ENCODE data around the gene BAD. TPM values are rescaled to one million over a fixed set of nuclear protein-coding genes. Genes with fewer than 3 reads are reported as not detected.

BAD gene
- total and polyA plus RNA-seq, 2 of the 13 experiments (the other 11 are each of a cell fraction or from before 2014, with no cell fraction given): 17.9 to 28.5 TPM

DNA sequence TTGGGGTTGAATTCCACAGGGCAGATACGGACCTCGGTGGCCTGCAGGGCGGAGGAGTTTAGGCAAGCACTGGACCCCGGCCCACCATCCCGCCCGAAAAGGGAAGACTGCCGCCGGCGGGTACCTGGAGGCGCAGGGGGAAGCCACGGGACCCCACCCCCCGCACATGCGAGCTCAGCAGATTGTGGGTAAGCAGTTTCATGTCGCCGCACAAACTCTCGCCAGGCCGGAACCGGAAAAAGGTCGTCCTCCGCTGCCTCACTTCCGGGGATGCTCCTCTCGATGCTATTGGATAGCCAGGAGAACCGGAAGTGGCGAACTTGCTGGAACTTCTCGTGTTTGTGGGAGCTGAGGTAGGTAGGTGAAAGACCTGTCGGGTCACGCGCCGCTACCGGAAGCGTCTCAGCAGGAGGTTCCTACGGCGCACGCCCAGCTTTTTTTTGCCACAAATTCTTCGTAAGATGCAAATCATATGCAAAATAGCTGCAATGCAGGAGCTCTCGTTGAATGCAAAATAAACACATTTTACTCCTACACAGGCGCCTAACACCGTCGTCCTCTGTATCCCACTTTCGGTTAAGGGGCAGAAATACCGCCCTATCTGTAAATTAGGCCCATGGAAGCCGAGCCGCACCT lies 33.0 kb upstream of the BAD start, which contains the start of gene TRMT112 (continued):
- TF ChIP-seq, protein P1, sequence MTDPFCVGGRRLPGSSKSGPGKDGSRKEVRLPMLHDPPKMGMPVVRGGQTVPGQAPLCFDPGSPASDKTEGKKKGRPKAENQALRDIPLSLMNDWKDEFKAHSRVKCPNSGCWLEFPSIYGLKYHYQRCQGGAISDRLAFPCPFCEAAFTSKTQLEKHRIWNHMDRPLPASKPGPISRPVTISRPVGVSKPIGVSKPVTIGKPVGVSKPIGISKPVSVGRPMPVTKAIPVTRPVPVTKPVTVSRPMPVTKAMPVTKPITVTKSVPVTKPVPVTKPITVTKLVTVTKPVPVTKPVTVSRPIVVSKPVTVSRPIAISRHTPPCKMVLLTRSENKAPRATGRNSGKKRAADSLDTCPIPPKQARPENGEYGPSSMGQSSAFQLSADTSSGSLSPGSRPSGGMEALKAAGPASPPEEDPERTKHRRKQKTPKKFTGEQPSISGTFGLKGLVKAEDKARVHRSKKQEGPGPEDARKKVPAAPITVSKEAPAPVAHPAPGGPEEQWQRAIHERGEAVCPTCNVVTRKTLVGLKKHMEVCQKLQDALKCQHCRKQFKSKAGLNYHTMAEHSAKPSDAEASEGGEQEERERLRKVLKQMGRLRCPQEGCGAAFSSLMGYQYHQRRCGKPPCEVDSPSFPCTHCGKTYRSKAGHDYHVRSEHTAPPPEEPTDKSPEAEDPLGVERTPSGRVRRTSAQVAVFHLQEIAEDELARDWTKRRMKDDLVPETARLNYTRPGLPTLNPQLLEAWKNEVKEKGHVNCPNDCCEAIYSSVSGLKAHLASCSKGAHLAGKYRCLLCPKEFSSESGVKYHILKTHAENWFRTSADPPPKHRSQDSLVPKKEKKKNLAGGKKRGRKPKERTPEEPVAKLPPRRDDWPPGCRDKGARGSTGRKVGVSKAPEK (CRISPR knock-in tag; IDR thresholded peaks at IDR 0.05; ENCODE audit: borderline replicate concordance): no peak
- TF ChIP-seq, protein P2, sequence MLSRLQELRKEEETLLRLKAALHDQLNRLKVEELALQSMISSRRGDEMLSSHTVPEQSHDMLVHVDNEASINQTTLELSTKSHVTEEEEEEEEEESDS (CRISPR knock-in tag; IDR thresholded peaks at IDR 0.05; ENCODE audit: borderline replicate concordance): peak; percentile 99
- TF ChIP-seq GABPB1 (CRISPR knock-in tag; IDR thresholded peaks at IDR 0.05) (peak; percentile 95), SAP130 (CRISPR knock-in tag; IDR thresholded peaks at IDR 0.05; ENCODE audit: low read depth) (peak; percentile 76), ZBTB8A (CRISPR knock-in tag; IDR thresholded peaks at IDR 0.05; ENCODE audit: borderline replicate concordance, low read depth) (no peak), BHLHE40 (IDR thresholded peaks at IDR 0.05; ENCODE audit: low read length) (peak; percentile 65), ZNF350 (CRISPR knock-in tag; IDR thresholded peaks at IDR 0.05; ENCODE audit: borderline replicate concordance, low read depth) (peak; percentile 71; the same call in 1 of the 2 replicates), ZNF446 (CRISPR knock-in tag; IDR thresholded peaks at IDR 0.05) (no peak), NKX3-1 (CRISPR knock-in tag; IDR thresholded peaks at IDR 0.05) (no peak), MYNN (CRISPR knock-in tag; IDR thresholded peaks at IDR 0.05; ENCODE audit: low read depth) (peak; percentile 83; the same call in 1 of the 2 replicates), REPIN1 (CRISPR knock-in tag; IDR thresholded peaks at IDR 0.05; ENCODE audit: borderline replicate concordance, low read depth) (peak; percentile 78)
- TF ChIP-seq, protein P3, sequence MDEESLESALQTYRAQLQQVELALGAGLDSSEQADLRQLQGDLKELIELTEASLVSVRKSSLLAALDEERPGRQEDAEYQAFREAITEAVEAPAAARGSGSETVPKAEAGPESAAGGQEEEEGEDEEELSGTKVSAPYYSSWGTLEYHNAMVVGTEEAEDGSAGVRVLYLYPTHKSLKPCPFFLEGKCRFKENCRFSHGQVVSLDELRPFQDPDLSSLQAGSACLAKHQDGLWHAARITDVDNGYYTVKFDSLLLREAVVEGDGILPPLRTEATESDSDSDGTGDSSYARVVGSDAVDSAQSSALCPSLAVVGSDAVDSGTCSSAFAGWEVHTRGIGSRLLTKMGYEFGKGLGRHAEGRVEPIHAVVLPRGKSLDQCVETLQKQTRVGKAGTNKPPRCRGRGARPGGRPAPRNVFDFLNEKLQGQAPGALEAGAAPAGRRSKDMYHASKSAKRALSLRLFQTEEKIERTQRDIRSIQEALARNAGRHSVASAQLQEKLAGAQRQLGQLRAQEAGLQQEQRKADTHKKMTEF (CRISPR knock-in tag; IDR thresholded peaks at IDR 0.05): no peak; the same call in 1 of the 2 replicates
- TF ChIP-seq, protein P4, sequence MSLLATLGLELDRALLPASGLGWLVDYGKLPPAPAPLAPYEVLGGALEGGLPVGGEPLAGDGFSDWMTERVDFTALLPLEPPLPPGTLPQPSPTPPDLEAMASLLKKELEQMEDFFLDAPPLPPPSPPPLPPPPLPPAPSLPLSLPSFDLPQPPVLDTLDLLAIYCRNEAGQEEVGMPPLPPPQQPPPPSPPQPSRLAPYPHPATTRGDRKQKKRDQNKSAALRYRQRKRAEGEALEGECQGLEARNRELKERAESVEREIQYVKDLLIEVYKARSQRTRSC (CRISPR knock-in tag; IDR thresholded peaks at IDR 0.05; ENCODE audit: low read depth): no peak
- TF ChIP-seq, protein P5, sequence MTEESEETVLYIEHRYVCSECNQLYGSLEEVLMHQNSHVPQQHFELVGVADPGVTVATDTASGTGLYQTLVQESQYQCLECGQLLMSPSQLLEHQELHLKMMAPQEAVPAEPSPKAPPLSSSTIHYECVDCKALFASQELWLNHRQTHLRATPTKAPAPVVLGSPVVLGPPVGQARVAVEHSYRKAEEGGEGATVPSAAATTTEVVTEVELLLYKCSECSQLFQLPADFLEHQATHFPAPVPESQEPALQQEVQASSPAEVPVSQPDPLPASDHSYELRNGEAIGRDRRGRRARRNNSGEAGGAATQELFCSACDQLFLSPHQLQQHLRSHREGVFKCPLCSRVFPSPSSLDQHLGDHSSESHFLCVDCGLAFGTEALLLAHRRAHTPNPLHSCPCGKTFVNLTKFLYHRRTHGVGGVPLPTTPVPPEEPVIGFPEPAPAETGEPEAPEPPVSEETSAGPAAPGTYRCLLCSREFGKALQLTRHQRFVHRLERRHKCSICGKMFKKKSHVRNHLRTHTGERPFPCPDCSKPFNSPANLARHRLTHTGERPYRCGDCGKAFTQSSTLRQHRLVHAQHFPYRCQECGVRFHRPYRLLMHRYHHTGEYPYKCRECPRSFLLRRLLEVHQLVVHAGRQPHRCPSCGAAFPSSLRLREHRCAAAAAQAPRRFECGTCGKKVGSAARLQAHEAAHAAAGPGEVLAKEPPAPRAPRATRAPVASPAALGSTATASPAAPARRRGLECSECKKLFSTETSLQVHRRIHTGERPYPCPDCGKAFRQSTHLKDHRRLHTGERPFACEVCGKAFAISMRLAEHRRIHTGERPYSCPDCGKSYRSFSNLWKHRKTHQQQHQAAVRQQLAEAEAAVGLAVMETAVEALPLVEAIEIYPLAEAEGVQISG (CRISPR knock-in tag; IDR thresholded peaks at IDR 0.05): peak; percentile 89
- TF ChIP-seq, protein P6, sequence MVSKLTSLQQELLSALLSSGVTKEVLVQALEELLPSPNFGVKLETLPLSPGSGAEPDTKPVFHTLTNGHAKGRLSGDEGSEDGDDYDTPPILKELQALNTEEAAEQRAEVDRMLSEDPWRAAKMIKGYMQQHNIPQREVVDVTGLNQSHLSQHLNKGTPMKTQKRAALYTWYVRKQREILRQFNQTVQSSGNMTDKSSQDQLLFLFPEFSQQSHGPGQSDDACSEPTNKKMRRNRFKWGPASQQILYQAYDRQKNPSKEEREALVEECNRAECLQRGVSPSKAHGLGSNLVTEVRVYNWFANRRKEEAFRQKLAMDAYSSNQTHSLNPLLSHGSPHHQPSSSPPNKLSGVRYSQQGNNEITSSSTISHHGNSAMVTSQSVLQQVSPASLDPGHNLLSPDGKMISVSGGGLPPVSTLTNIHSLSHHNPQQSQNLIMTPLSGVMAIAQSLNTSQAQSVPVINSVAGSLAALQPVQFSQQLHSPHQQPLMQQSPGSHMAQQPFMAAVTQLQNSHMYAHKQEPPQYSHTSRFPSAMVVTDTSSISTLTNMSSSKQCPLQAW (CRISPR knock-in tag; IDR thresholded peaks at IDR 0.05): no peak
- TF ChIP-seq, protein P7, sequence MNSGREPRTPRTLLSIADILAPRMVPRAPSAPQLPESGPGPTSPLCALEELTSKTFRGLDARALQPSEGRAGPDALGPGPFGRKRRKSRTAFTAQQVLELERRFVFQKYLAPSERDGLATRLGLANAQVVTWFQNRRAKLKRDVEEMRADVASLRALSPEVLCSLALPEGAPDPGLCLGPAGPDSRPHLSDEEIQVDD (CRISPR knock-in tag; IDR thresholded peaks at IDR 0.05; ENCODE audit: borderline replicate concordance): no peak
